MM.1S (cell line): ENCODE data around the gene GFPT2.

Experiments used
- DNase-seq: peaks from one replicate; pipeline ENCODE4 v3.0.0-alpha.2; 2015
- H2AFZ ChIP-seq: fragments of 300-600 bp; sonication (generic); 2 replicates; pipeline ENCODE4 v1.6.0; 2016; ENCODE audit warnings: antibody characterized with exemption, low read length
- H3F3A ChIP-seq: fragments of 300-600 bp; sonication (generic); 2 replicates; pipeline ENCODE4 v1.6.1; 2016; ENCODE audit warnings: mild to moderate bottlenecking, antibody characterized with exemption, low read length, moderate library complexity, mixed read lengths; ENCODE audit not compliant: insufficient read depth
- H3K27ac ChIP-seq: fragments of 300-600 bp; sonication (generic); 2 replicates; pipeline ENCODE4 v1.5.1; 2016; ENCODE audit warnings: mild to moderate bottlenecking, low read length
- H3K27me3 ChIP-seq: fragments of 300-600 bp; sonication (generic); replicated peaks from 2 replicates; pipeline ENCODE4 v1.6.0; 2016; ENCODE audit warnings: low read length; ENCODE audit not compliant: insufficient read depth
- H3K36me3 ChIP-seq: fragments of 300-600 bp; sonication (generic); replicated peaks from 2 replicates; pipeline ENCODE4 v1.6.1; 2016; ENCODE audit warnings: mild to moderate bottlenecking, low read length, mixed read lengths; ENCODE audit not compliant: insufficient read depth
- H3K4me1 ChIP-seq: fragments of 300-600 bp; sonication (generic); 2 replicates; pipeline ENCODE4 v1.6.1; 2016; ENCODE audit warnings: low read length, mixed read lengths
- H3K4me2 ChIP-seq: fragments of 300-600 bp; sonication (generic); 2 replicates; pipeline ENCODE4 v1.6.0; 2016; ENCODE audit warnings: low read depth, low read length
- H3K4me3 ChIP-seq: fragments of 300-600 bp; sonication (generic); 2 replicates; pipeline ENCODE4 v1.5.1; 2016; ENCODE audit warnings: low read length, mixed read lengths
- H3K79me2 ChIP-seq: fragments of 300-600 bp; sonication (generic); 2 replicates; pipeline ENCODE4 v1.6.1; 2016; ENCODE audit warnings: mixed run types, low read length, mixed read lengths
- H3K9ac ChIP-seq: fragments of 300-600 bp; sonication (generic); 2 replicates; pipeline ENCODE4 v1.6.1; 2016; ENCODE audit warnings: low read length, mixed read lengths
- H3K9me2 ChIP-seq: fragments of 300-600 bp; sonication (generic); replicated peaks from 2 replicates; pipeline ENCODE4 v1.6.1; 2016; ENCODE audit warnings: mild to moderate bottlenecking, low read length, mixed read lengths; ENCODE audit not compliant: insufficient read depth
- H3K9me3 ChIP-seq: fragments of 300-600 bp; sonication (generic); replicated peaks from 2 replicates; pipeline ENCODE4 v1.6.1; 2016; ENCODE audit warnings: mild to moderate bottlenecking, low read length, mixed read lengths; ENCODE audit not compliant: insufficient read depth
- H4K20me1 ChIP-seq: fragments of 300-600 bp; sonication (generic); 2 replicates; pipeline ENCODE4 v1.6.1; 2016; ENCODE audit warnings: mild to moderate bottlenecking, low read length, moderate library complexity, mixed read lengths; ENCODE audit not compliant: insufficient read depth
- CTCF ChIP-seq: fragments of 300-600 bp; sonication (generic); IDR thresholded peaks from 2 replicates; pipeline ENCODE4 v1.5.1; 2016; ENCODE audit warnings: antibody characterized with exemption, low read length, mixed read lengths
- EZH2 ChIP-seq: fragments of 300-600 bp; sonication (generic); optimal IDR thresholded peaks from 2 replicates; pipeline ENCODE3; 2017; ENCODE audit warnings: low read depth, mild to moderate bottlenecking, antibody characterized with exemption, low read length, mixed read lengths
- EZH2phosphoT487 ChIP-seq: fragments of 300-600 bp; sonication (generic); IDR thresholded peaks from 2 replicates; pipeline ENCODE4 v1.6.1; 2018; ENCODE audit warnings: antibody characterized with exemption, low read length

GFPT2 gene

DNA sequence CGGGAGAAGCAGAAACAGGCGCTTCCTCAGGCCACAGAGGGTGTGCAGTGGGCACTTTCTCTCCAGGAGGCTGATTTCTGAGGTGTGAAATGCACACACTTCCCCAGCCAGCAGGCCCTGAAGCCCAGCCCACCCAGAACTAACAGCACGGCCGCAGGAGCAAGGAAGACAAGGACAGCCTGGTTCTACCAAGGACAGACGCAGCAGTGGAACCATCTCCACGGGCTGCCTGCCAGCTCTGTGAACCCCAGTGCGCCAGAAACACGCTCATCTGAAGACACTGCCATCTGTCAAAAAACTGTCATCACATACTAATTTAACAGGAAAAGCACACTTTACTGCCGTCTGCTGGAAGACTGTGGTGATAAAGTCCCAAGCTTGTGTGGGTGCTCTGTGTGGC lies 102.0 kb downstream of the GFPT2 start:
- no peaks in the 10 kb centered on the region for H3K4me1 ChIP-seq
- no peak overlapping the region for H2AFZ ChIP-seq
- H3K4me2 ChIP-seq = no peak overlapping the region
- no peak for TF ChIP-seq CTCF
- no peak for TF ChIP-seq EZH2phosphoT487
- TF ChIP-seq EZH2 = no peak
- H3K9ac ChIP-seq = no peak overlapping the region
- no peak overlapping the region for H3K4me3 ChIP-seq
- H3K36me3 ChIP-seq = no peaks in the 10 kb centered on the region; the same call in 1 of the 2 replicates
- no peaks in the 10 kb centered on the region for H3K27me3 ChIP-seq
- DNase-seq = no peak
- H3K9me2 ChIP-seq = no peaks in the 10 kb centered on the region
- no peak overlapping the region for H3K27ac ChIP-seq
- no peaks in the 10 kb centered on the region for H3F3A ChIP-seq
- H3K9me3 ChIP-seq = no peaks in the 10 kb centered on the region
- H3K79me2 ChIP-seq = no peaks in the 10 kb centered on the region
- H4K20me1 ChIP-seq = no peaks in the 10 kb centered on the region
